ENCODE data around the gene CABYR. TPM values are rescaled to one million over a fixed set of nuclear protein-coding genes. Genes with fewer than 3 reads are reported as not detected.

Gene CABYR
- total RNA-seq, 1 experiment from 2014 or later, result 5.4 TPM

DNA sequence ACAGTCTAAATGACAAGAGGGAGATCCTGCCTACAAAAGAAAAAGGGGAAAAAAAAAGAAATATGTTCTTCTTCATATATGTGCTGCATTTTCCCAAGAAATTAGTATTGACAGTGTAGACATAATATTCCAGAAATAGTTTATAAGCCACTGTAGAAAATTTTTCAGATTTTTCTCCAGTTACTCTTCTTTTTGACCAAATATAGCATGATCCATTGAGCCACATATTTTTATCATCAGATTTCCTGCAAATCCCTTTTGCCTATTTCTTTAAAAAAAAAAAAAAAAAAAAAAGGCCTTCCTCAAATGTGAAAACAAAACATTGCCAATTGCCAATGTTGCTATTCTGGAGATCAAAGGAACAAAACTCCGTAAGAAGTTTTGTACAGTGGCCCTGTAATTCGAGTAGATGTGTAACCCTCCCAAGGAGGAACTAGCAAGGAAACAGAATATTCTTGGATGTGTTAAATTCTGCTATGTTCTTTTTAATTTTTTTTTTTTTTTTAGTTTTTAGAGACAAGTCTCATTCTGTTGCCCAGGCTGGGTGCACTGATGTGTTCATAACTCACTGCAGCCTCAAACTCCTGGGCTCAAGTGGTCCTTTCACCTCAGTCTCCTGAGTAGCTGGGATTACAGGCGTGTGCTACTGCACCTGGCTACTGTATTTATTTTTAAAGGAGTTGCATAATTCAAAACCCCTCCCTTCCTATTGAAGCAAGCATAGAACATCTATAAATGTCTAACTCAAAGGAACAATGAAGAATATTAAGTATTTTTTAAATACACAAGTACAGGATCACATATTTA is 12.5 kb upstream of the CABYR start:
- no peak for TF ChIP-seq EZH2phosphoT487 (IDR thresholded peaks at IDR 0.05; ENCODE audit: borderline replicate concordance, low read length)
- TF ChIP-seq EZH2 (IDR thresholded peaks at IDR 0.05; ENCODE audit: low read length, unreplicated experiment), result no peak
- TF ChIP-seq, protein P1, sequence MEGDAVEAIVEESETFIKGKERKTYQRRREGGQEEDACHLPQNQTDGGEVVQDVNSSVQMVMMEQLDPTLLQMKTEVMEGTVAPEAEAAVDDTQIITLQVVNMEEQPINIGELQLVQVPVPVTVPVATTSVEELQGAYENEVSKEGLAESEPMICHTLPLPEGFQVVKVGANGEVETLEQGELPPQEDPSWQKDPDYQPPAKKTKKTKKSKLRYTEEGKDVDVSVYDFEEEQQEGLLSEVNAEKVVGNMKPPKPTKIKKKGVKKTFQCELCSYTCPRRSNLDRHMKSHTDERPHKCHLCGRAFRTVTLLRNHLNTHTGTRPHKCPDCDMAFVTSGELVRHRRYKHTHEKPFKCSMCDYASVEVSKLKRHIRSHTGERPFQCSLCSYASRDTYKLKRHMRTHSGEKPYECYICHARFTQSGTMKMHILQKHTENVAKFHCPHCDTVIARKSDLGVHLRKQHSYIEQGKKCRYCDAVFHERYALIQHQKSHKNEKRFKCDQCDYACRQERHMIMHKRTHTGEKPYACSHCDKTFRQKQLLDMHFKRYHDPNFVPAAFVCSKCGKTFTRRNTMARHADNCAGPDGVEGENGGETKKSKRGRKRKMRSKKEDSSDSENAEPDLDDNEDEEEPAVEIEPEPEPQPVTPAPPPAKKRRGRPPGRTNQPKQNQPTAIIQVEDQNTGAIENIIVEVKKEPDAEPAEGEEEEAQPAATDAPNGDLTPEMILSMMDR (conservative IDR thresholded peaks at IDR 0.05; ENCODE audit: low read depth, low read length), result no peak
- no peak for DNase-seq
- no peaks in the 10 kb centered on the region for H3K9me3 ChIP-seq (ENCODE audit: low read length)
- intact Hi-C loops (cut with micrococcal nuclease), result no loop called here
- H3K9ac ChIP-seq (ENCODE audit: low read length), result no peak overlapping the region
- H2AFZ ChIP-seq (ENCODE audit: low read length), result no peak overlapping the region
- no peaks in the 10 kb centered on the region for H3K4me1 ChIP-seq (ENCODE audit: insufficient read depth, low read length)
- no peak overlapping the region for H3K4me3 ChIP-seq (ENCODE audit: low read length)
- no peaks in the 10 kb centered on the region for H3K79me2 ChIP-seq (ENCODE audit: low read length)
- no peak overlapping the region for H3K27ac ChIP-seq (ENCODE audit: low read length)
- no TSS peak for BruUV-seq (replicated peaks)
- no peaks in the 10 kb centered on the region for H4K20me1 ChIP-seq (ENCODE audit: low read length)
- H3K9me2 ChIP-seq (replicated peaks; ENCODE audit: low read length), result no peaks in the 10 kb centered on the region
- H3K36me3 ChIP-seq (ENCODE audit: low read depth, low read length), result 0 out of 2 replicates have a peak, but pooled peaks cover 3% of the 10 kb centered on the region
- H3F3A ChIP-seq (ENCODE audit: low read length, unreplicated experiment), result no peaks in the 10 kb centered on the region
- no peaks in the 10 kb centered on the region for H3K27me3 ChIP-seq (ENCODE audit: low read length)
- POLR2A ChIA-PET (ENCODE audit: unreplicated experiment), result no interaction called here
- CTCF ChIA-PET, result no interaction called here
- no peak for ATAC-seq
- no peak overlapping the region for H3K4me2 ChIP-seq (ENCODE audit: low read length)

DNA sequence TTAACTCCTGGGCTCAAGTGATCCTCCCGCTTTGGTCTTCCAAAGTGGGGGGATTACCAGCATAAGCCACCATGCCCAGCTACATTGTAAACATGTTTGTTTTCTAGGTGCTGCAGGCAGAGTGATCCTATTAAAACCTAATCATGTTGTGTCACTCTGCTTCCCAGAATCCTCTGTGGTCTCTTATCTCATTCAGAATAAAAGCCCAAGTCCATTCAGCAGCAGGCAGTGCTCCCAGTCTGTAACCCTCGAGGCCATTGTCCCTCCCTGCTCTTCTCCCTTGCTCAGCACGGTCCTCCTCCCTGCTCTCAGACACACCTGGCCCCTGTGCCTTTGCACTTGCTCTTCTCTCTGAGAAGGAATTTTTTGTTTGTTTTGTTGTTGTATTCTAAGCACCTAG is 11.1 kb upstream of the CABYR start:
- H3K9me3 ChIP-seq (ENCODE audit: low read length), result no peaks in the 10 kb centered on the region
- no peak overlapping the region for H3K4me3 ChIP-seq (ENCODE audit: low read length)
- TF ChIP-seq EZH2 (IDR thresholded peaks at IDR 0.05; ENCODE audit: low read length, unreplicated experiment) (no peak), EZH2phosphoT487 (IDR thresholded peaks at IDR 0.05; ENCODE audit: borderline replicate concordance, low read length) (no peak)
- TF ChIP-seq, protein P1 (conservative IDR thresholded peaks at IDR 0.05; ENCODE audit: low read depth, low read length), result no peak
- no peak overlapping the region for H3K4me2 ChIP-seq (ENCODE audit: low read length)
- no peaks in the 10 kb centered on the region for H3K27me3 ChIP-seq (ENCODE audit: low read length)
- H3K27ac ChIP-seq (ENCODE audit: low read length), result no peak overlapping the region
- ATAC-seq (no peak), DNase-seq (no peak)
- POLR2A ChIA-PET (ENCODE audit: unreplicated experiment), result no interaction called here
- no peak overlapping the region for H3K9ac ChIP-seq (ENCODE audit: low read length)
- 0 out of 2 replicates have a peak, but pooled peaks cover 3% of the 10 kb centered on the region for H3K36me3 ChIP-seq (ENCODE audit: low read depth, low read length)
- no peaks in the 10 kb centered on the region for H3F3A ChIP-seq (ENCODE audit: low read length, unreplicated experiment)
- no peaks in the 10 kb centered on the region for H3K79me2 ChIP-seq (ENCODE audit: low read length)
- H3K9me2 ChIP-seq (replicated peaks; ENCODE audit: low read length), result no peaks in the 10 kb centered on the region
- no TSS peak for BruUV-seq (replicated peaks)
- intact Hi-C loops (cut with micrococcal nuclease), result no loop called here
- no peak overlapping the region for H2AFZ ChIP-seq (ENCODE audit: low read length)
- CTCF ChIA-PET, result no interaction called here
- no peaks in the 10 kb centered on the region for H4K20me1 ChIP-seq (ENCODE audit: low read length)
- H3K4me1 ChIP-seq (ENCODE audit: insufficient read depth, low read length), result no peaks in the 10 kb centered on the region

DNA sequence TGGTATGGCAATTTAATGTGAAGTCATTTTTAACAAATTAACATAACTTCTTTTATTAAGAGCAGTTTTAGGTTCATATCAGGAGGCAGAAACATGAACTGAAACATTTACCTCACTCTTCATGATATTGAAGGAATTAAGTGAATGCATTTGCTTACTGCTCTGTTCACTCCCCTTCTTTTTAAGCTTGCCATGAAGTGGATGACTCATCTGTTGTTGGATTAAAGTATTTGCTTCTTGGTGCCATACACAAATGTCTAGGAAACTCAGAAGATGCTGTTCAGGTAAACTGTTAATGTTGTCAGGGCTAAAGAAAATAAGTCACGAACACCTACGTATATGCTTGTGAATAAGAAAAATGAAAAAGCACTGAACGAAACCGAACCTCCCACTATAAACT is 10.2 kb upstream of the CABYR start:
- Histone ChIP-seq H3K9me2 (replicated peaks; ENCODE audit: low read length) (no peaks in the 10 kb centered on the region), H3K27ac (ENCODE audit: low read length) (no peak overlapping the region), H3K4me1 (ENCODE audit: insufficient read depth, low read length) (no peaks in the 10 kb centered on the region), H3K4me3 (ENCODE audit: low read length) (no peak overlapping the region), H3K27me3 (ENCODE audit: low read length) (no peaks in the 10 kb centered on the region), H3K36me3 (ENCODE audit: low read depth, low read length) (0 out of 2 replicates have a peak, but pooled peaks cover 3% of the 10 kb centered on the region), H4K20me1 (ENCODE audit: low read length) (no peaks in the 10 kb centered on the region), H3K9ac (ENCODE audit: low read length) (no peak overlapping the region), H2AFZ (ENCODE audit: low read length) (no peak overlapping the region), H3K9me3 (ENCODE audit: low read length) (no peaks in the 10 kb centered on the region), H3K79me2 (ENCODE audit: low read length) (no peaks in the 10 kb centered on the region), H3F3A (ENCODE audit: low read length, unreplicated experiment) (no peaks in the 10 kb centered on the region), H3K4me2 (ENCODE audit: low read length) (no peak overlapping the region)
- no peak for DNase-seq
- intact Hi-C loops (cut with micrococcal nuclease), result no loop called here
- CTCF ChIA-PET, result no interaction called here
- ATAC-seq, result no peak; the same call in 1 of the 2 replicates
- TF ChIP-seq EZH2 (IDR thresholded peaks at IDR 0.05; ENCODE audit: low read length, unreplicated experiment) (no peak), EZH2phosphoT487 (IDR thresholded peaks at IDR 0.05; ENCODE audit: borderline replicate concordance, low read length) (no peak)
- TF ChIP-seq, protein P1 (conservative IDR thresholded peaks at IDR 0.05; ENCODE audit: low read depth, low read length), result no peak
- POLR2A ChIA-PET (ENCODE audit: unreplicated experiment), result no interaction called here
- BruUV-seq (replicated peaks), result no TSS peak

Measured in PC-3 (cell line).